GM21447 (cell line): ENCODE data around the gene PRKCA.
"Not testable (repeated sequence)": the region's sequence is repeated elsewhere in the genome, so short reads cannot be mapped to it uniquely, and the experiment has no call there.

Experiments used
- ATAC-seq: cut with Tn5 transposase; IDR thresholded peaks from one replicate; pipeline ENCODE4 v1.9.1; 2021; ENCODE audit not compliant: unreplicated experiment

Gene PRKCA

DNA sequence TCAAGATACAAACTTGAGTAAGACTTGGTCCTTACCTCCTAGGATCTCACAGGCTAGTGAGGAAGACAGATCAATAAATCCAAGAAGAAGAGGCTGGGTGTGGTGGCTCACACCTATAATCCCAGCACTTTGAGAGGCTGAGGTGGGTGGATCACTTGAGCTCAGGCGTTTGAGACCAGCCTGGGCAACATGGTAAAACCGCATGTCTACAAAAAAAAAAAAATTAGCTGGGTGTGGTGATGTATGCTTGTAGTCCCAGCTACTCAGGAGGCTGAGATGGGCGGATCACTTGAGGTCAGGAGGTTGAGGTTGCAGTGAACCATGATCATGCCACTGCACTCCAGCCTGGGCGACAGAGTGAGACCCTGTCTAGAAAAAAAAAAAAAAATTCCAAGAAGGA is 423.0 kb downstream of the PRKCA start:
- not testable (repeated sequence) for ATAC-seq

DNA sequence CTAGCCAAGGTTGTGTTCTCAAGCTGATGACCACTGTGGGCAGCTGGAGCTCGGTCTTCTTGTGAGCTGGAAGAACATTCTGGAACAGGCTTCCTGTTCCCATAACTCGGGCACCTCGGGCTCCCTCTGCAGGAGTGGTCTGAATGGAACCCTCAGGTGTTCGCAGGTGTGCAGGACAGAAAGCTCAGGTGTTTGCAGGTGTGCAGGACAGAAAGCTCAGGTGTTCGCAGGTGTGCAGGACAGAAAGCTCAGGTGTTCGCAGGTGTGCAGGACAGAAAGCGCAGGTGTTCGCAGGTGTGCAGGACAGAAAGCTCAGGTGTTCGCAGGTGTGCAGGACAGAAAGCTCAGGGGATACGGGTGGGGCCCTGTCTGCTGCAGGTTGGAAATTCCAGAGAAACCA is 423.5 kb downstream of the PRKCA start:
- no peak for ATAC-seq

- no peak for ATAC-seq
Observed at GRCh38 chr17:66726371-66726770, 424.0 kb downstream of the PRKCA start.

DNA sequence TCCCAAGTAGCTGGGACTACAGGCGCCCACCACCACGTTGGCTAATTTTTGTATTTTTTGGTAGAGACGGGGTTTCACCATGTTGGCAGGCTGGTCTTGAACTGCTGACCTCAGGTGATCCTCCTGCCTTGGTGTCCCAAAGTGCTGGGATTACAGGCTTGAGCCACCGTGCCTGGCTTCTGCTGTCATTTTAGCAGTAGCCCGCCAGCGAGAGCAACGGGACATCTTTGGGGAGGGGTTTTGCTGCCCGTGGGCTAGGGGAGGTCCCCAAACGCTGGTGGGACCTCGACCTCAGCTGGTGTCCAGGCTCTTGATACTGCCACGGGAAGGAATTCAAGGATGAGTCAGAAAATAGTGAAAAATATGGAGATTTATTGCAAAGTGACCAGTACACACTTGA is 424.4 kb downstream of the PRKCA start:
- ATAC-seq, result no peak

- ATAC-seq, result no peak
Observed at GRCh38 chr17:66727634-66728570, 425.5 kb downstream of the PRKCA start.

DNA sequence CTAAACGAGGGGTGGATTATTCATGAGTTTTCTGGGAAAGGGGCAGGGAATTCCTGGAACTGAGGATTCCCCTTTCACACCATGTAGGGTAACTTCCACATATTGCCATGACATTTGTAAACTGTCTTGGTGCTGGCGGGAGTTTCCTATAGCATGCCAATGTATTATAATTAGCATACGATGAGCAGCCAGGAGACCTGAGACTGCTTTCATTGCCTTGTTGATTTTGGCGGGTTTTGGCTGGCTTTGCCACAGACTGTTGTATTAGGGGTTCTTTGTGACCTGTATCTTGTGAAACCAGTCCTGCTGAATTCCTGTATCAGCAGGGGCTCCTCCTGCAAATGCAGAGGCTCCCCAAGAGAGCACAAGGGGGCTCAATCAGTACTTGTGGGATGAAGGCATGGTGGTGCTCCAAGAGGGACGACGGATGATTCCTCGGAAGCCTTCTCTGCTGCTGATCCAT is 428.1 kb downstream of the PRKCA start:
- no peak for ATAC-seq

- no peak for ATAC-seq
Observed at GRCh38 chr17:66733759-66734158, 431.3 kb downstream of the PRKCA start.

- no peak for ATAC-seq
Observed at GRCh38 chr17:66734186-66734943, 432.0 kb downstream of the PRKCA start.

DNA sequence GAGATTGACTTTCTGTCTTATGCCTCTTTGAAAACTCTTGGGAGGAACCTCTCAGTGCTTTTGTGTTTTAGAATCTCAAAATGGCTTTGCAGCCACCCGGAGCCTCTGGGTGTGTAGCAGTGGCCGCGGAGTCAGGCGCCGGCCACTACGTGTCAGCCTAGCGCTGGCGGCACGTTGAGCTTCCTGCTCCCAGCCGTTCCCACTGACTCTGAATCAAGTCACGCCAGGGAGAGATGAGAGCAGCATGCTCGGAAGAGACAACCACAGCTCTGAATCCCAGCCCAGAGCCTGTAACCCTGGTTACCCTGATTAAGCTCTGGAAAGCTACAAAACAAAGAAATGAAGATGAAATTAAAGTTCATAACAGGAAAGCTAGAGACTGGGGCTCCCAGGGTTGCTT is 435.1 kb downstream of the PRKCA start:
- ATAC-seq, result no peak

- no peak for ATAC-seq
Observed at GRCh38 chr17:66738301-66738700, 435.9 kb downstream of the PRKCA start.

DNA sequence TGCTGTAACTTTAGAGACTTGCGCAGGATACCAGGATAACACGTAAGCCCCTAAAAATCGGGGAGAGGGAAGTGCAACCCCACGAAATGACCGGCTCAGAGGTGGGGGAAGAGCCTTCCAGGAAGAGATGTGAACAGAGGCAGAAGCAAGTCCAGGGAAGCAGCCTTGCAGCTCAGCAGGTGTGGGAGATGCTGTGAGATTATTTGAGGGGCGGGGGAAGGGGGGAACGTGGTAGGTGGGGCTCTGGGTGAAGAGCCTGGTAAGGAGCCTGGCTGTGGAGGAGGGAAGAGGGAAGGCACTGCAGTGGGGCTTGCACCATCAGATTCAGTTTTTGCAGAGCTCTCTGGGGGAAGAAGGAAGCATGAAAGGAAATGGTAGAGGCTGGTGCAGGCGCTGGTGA is 437.1 kb downstream of the PRKCA start:
- no peak for ATAC-seq

DNA sequence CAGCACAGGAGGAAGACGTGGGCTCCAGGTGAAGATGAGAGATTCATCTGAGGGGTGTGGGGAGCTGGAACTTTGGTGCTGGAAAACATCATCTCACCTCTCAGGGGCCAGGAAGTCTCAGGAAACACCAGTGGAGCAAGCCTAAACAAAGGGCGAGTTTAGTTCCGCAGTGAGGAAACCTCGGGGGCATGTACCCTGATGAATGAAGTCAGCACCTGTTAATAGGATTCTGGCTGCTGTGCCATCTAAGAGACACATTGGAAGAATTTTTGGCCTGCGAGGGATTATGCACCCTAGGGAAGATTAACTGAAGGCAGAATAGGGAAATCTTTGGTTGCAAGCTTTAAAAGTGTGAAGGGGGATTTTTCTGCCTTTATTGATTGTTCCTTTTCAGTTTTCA is 437.8 kb downstream of the PRKCA start:
- ATAC-seq, result no peak

DNA sequence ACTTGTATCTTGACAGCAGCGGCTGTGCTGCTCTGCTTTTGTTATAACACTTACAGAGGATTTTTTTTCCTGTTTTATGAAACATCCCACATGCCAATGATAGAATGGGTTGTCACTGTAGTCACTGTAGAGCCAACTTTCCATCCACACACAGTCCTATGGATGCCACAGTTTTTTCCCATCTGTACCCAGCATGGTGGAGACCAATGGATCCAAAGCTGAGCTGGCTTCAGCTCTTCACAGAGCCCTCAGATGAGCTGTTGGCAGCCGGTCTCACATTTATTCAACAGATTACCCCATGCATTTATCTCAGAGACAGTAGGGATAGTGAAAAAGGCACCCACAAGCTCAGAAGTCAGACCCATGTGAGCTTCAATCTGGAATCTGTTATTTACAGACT is 441.1 kb downstream of the PRKCA start:
- no peak for ATAC-seq

GRCh38 chr17:66746736-66747135 is 444.3 kb downstream of the PRKCA start:
- ATAC-seq, result no peak

GRCh38 chr17:66747578-66748275 is 445.3 kb downstream of the PRKCA start:
- no peak for ATAC-seq

DNA sequence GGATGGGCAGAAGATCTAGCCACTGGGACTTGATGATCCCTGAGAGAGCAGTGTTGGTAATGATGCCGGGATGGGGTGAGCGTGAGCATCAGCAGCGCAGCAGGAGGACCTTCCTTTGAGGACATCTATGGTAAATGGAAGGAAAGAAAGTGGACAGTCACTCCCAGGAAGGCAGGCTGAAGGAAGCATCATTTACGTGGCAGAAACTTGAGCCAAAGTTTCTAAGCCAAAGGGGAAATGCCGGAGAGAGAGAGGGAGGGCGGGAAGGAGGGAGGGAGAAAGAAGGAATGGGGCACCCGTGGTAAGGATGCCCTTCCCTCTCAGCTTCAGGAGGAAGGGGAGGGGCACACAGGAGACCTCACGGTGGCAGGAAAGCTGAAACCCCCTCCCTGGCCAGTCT is 446.2 kb downstream of the PRKCA start:
- no peak for ATAC-seq

DNA sequence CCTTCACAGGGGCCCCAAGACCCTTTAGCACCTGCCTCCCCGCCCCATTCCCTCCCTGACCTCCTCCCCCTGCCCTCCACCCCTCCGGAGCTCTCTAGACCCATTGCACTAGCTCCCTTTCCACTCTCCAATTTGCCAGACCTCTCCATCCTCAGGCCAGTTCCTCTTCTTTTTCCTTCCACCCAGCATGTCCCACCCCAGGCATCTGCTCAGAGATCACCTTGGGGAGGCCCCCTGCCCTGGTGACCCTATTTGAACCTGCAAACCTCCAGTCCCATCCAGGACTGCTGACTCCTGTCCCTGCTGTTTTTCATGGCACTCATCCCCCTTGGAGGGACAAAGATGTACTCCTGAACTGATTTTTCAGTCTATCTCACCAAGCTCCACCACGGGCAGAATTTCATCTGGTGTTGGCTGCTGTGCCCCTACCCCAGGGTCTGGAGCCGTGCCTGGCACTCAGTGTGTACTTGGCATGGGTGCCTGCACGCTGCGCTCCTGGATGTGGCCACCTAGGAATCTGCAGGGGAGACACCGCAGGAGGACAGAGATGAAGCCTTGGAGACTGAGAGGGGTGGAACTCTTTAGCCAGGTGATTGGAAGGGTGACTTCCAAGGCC is 446.9 kb downstream of the PRKCA start:
- no peak for ATAC-seq

GRCh38 chr17:66750116-66750515 is 447.7 kb downstream of the PRKCA start:
- no peak for ATAC-seq

- ATAC-seq, result no peak
Observed at GRCh38 chr17:66750781-66751543, 448.5 kb downstream of the PRKCA start.

GRCh38 chr17:66751771-66752170 is 449.4 kb downstream of the PRKCA start:
- ATAC-seq, result no peak
